ENCODE measurements around the gene TBP.
"Not testable (repeated sequence)": the region's sequence is repeated elsewhere in the genome, so short reads cannot be mapped to it uniquely, and the experiment has no call there.

TBP gene

GRCh38 chr6:170612256-170612804, 58.2 kb downstream of the TBP start:
- not testable (repeated sequence) for DNase-seq

GRCh38 chr6:170616020-170616554, 61.9 kb downstream of the TBP start:
- not testable (repeated sequence) for DNase-seq

Measured in NK-92 treated with Interleukin-12 subunit alpha and Interleukin-12 subunit beta, amount 100 ng/mL, for 24 hours (cell line).